Activated CD8-positive, alpha-beta T cell treated with anti-CD3 and anti-CD28 coated beads for 36 hours (primary cell): ENCODE measurements around the gene TCAP. TPM values are rescaled to one million over a fixed set of nuclear protein-coding genes. Genes with fewer than 3 reads are reported as not detected.

ENCODE experiments used
- ATAC-seq: fragments of 200-7000 bp; cut with Tn5 transposase; one replicate; pipeline ENCODE4 v1.10.0; 2021; ENCODE audit warnings: mild to moderate bottlenecking, moderate library complexity
- CTCF ChIA-PET: fragments of 350-600 bp; sonication (Branson Sonifier 250); formaldehyde crosslinking; loops from one replicate; lab custom pipeline; 2021; ENCODE audit warnings: antibody characterized with exemption; lab: Charles Lee
- POLR2A ChIA-PET: fragments of 350-600 bp; sonication (Branson Sonifier 250); formaldehyde crosslinking; loops from one replicate; lab custom pipeline; 2021; ENCODE audit warnings: antibody characterized with exemption; lab: Charles Lee
- DNase-seq: peaks from one replicate; pipeline ENCODE4 v3.0.0-alpha.2; 2020
- H3K27ac Mint-ChIP-seq: one replicate; pipeline ENCODE4 v1.8.0; 2021; ENCODE audit warnings: mild to moderate bottlenecking, mixed read lengths
- H3K27me3 Mint-ChIP-seq: one replicate; pipeline ENCODE4 v1.8.0; 2021; ENCODE audit warnings: mixed read lengths
- H3K36me3 Mint-ChIP-seq: one replicate; pipeline ENCODE4 v1.8.0; 2021; ENCODE audit warnings: low read depth, mixed read lengths
- H3K4me1 Mint-ChIP-seq: one replicate; pipeline ENCODE4 v1.8.0; 2021; ENCODE audit warnings: low read depth, mixed read lengths
- H3K4me3 Mint-ChIP-seq: one replicate; pipeline ENCODE4 v1.8.0; 2021; ENCODE audit warnings: mild to moderate bottlenecking, moderate library complexity, mixed read lengths
- H3K9me3 Mint-ChIP-seq: one replicate; pipeline ENCODE4 v1.8.0; 2021; ENCODE audit warnings: mixed read lengths
- intact Hi-C: fragments of 100-400 bp; cut with micrococcal nuclease; formaldehyde crosslinking; loops from one replicate; pipeline ENCODE4 v1.10.0; 2022
- total RNA-seq, 2 experiments: library from RNA; stranded (reverse); gene quantifications; one replicate each; pipeline ENCODE4 v1.2.3, GENCODE V29; 2021
- TF ChIP-seq, protein P1 (sequence below): fragments of 200-600 bp; IDR thresholded peaks from one replicate; pipeline ENCODE4 v1.8.0; 2022; ENCODE audit warnings: antibody characterized with exemption, mild to moderate bottlenecking

The TCAP gene, protein sequence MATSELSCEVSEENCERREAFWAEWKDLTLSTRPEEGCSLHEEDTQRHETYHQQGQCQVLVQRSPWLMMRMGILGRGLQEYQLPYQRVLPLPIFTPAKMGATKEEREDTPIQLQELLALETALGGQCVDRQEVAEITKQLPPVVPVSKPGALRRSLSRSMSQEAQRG
- total RNA-seq = 1 to 10 TPM in 1 of 2 experiments, under 1 TPM in 1; 0.95 to 1.3 TPM

DNA sequence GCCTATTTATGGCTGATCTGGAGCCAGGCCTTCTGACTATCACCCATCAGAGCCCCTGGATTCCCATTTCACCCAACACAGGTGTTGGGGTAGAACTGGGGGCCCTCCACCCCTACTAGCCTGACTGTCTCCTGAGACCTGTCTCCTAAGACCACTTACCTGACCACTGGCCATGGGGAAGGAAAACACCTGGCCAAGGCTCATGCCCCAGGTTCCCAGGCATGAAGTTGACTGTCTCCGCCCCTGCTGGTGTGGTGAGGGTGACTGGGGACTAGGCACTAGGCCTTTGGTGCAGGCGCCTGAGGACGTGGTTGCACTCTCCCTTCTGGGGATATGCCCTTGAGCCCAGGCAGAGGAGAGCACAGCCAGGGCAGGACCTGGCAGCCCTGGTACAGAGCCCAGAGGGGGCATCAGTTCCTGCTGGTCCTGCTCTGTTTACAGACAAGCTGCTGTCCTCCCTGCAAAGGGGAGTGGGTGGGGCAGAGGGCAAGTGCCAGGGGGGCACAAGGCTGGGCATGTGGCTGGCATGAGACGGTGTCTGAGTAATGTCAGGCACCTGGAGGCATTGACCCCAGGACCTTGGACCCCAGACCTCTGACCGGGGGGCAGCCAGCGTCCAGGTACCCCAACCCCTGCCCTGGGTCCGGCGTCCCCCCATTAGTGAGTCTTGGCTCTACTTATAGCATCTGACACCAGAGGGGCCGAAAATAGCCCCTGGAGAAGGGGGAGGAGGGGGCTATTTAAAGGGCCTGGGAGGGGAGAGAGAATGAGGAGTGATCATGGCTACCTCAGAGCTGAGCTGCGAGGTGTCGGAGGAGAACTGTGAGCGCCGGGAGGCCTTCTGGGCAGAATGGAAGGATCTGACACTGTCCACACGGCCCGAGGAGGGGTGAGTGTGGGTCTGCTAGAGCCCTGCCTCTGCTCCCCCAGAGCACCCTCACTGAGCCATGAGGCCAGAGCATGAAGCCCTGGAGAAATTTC lies at the start of gene TCAP:
Gene TCAP (plus strand): TSS at position 769 of the 981 bp plus-strand sequence. CDS start 11 bp downstream, at position 780.
- Mint-ChIP-seq H3K4me3 (no peak within 1 kb of the TSS), H3K27me3 (peaks cover 13% of the 10 kb centered on the region), H3K4me1 (peaks cover 7% of the 10 kb centered on the region), H3K9me3 (no peaks in the 10 kb centered on the region), H3K36me3 (no peaks in the 10 kb centered on the region), H3K27ac (no peak within 1 kb of the TSS)
- ChIA-PET POLR2A (interaction anchor here (1.8 to 2.1 kb wide), 2 partner anchors 12 to 15 kb away, joined by 5 to 7 read pairs; no protein-coding TSS in a partner anchor), CTCF (interaction anchor here (2.1 to 12.7 kb wide), 3 partner anchors 11 to 43 kb away, joined by 7 to 146 read pairs (median 132); no protein-coding TSS in a partner anchor)
- DNase-seq = no peak
- no peak for ATAC-seq
- intact Hi-C loops = no loop called here
- TF ChIP-seq, protein P1, sequence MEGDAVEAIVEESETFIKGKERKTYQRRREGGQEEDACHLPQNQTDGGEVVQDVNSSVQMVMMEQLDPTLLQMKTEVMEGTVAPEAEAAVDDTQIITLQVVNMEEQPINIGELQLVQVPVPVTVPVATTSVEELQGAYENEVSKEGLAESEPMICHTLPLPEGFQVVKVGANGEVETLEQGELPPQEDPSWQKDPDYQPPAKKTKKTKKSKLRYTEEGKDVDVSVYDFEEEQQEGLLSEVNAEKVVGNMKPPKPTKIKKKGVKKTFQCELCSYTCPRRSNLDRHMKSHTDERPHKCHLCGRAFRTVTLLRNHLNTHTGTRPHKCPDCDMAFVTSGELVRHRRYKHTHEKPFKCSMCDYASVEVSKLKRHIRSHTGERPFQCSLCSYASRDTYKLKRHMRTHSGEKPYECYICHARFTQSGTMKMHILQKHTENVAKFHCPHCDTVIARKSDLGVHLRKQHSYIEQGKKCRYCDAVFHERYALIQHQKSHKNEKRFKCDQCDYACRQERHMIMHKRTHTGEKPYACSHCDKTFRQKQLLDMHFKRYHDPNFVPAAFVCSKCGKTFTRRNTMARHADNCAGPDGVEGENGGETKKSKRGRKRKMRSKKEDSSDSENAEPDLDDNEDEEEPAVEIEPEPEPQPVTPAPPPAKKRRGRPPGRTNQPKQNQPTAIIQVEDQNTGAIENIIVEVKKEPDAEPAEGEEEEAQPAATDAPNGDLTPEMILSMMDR = no peak

DNA sequence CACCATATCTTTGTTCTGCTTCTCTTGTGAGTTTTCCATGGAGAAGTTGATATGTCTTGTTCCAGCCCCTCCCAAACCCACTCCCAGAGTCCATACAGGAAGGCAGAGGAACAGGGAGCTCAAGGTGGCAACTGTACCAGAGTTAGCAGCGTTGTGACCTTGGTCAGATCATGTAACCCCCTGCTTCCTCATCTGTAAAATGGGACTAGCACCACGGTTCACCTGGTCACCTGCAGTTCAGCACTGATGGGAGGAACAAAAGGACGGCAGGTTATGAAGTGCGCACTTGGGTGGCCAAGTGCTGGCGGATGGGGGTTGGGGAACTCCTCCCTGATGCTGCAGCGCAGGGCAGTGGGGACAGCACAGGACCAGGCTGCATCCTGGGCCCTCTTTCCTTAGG lies 49.7 kb upstream of the TCAP start:
- Mint-ChIP-seq H3K4me1 (no peaks in the 10 kb centered on the region), H3K36me3 (no peaks in the 10 kb centered on the region), H3K27ac (no peak overlapping the region), H3K27me3 (peaks cover 11% of the 10 kb centered on the region), H3K4me3 (no peak overlapping the region), H3K9me3 (no peaks in the 10 kb centered on the region)
- DNase-seq (no peak), ATAC-seq (no peak)
- CTCF ChIA-PET = interaction anchor here (1.0 to 4.5 kb wide), 3 partner anchors 7 to 39 kb away, joined by 3 to 33 read pairs (median 4); no protein-coding TSS in a partner anchor
- POLR2A ChIA-PET = interaction anchor here (1.4 kb wide), 1 partner anchor 10 kb away, joined by 3 read pairs; no protein-coding TSS in a partner anchor
- intact Hi-C loops = no loop called here
- TF ChIP-seq, protein P1 = no peak

DNA sequence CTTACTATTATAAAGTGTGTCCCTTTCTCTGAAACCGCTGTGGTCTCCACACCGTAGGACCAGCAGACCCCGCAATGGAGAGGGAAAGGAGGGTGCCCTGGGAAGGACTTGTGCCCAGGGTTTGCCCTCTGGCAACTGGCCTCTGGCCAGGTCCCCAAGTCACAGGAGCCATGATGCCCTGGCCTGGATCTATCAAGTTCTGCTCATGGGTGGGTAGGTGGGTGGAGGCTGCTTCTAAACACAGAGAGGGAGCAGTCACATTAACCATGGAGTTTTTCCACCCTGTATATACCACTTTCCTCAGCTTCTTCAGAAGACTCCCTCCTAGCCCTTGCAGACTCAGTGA lies 48.1 kb upstream of the TCAP start:
- TF ChIP-seq, protein P1 = no peak
- Mint-ChIP-seq H3K36me3 (no peaks in the 10 kb centered on the region), H3K4me3 (peak overlapping the region; percentile 62), H3K27me3 (peaks cover 9% of the 10 kb centered on the region), H3K4me1 (peaks cover 3% of the 10 kb centered on the region), H3K9me3 (no peaks in the 10 kb centered on the region), H3K27ac (no peak overlapping the region)
- POLR2A ChIA-PET = interaction anchor here (0.5 to 1.2 kb wide), 6 partner anchors 10 to 429 kb away, joined by 3 to 4 read pairs (median 3); partner anchors contain the start of gene NEUROD2
- CTCF ChIA-PET = interaction anchor here (0.9 to 10.5 kb wide), 5 partner anchors 8 to 138 kb away, joined by 3 to 161 read pairs (median 3); partner anchors contain the start of gene PNMT
- intact Hi-C loops = no loop called here
- ATAC-seq = no peak
- no peak for DNase-seq

DNA sequence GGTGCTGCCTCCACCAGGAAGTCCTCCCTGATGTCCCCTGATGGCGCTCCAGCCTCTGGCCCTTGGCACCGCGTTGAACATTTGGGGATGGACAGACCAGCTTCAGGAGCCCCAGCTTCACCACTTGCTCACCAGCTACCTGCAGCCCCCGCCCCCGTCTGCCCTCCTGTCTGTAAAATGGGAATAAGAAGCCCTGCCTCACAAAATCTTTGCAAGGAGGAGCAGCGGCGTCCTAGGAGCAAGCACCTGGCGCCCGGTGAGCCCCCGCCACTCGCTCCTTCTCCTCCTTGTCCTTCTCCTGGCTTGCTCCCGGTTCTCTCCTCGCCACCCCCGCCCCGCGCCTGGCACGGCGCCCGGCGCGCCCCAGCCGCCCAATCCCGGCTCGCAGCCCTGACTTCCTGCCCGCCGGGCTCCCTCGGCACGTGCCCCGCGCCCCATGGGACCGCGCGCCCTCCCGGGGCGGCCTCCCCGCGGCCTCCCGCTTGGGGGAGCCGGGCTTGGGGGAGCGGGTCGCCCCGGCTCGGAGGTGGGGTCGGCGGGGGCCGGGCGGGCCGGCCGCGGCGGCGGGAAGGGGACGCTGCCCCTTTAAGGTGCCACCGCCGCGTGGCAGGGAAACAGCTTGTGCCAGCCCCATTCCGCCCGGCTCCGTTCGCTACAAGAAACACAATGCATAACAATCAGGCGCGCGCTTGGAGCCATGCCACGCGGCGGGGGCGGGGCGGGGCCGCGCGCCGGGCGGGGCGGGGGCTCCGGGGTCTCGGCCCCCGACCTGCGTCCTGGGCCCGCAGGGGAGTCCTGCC lies 47.5 kb upstream of the TCAP start:
- DNase-seq (peak; percentile 59), ATAC-seq (peak; percentile 24)
- H3K4me3 Mint-ChIP-seq = peak overlapping the region; percentile 66
- intact Hi-C loops = no loop called here
- ChIA-PET CTCF (interaction anchor here (1.2 to 10.5 kb wide), 5 partner anchors 16 to 69 kb away, joined by 3 to 224 read pairs (median 109); partner anchors contain the start of genes PNMT and STARD3), POLR2A (interaction anchor here (0.5 to 1.5 kb wide), 8 partner anchors 10 to 429 kb away, joined by 3 to 5 read pairs (median 3); partner anchors contain the start of genes NEUROD2 and PSMD3)
- no peaks in the 10 kb centered on the region for H3K36me3 Mint-ChIP-seq
- H3K9me3 Mint-ChIP-seq = no peaks in the 10 kb centered on the region
- peaks cover 7% of the 10 kb centered on the region for H3K4me1 Mint-ChIP-seq
- H3K27ac Mint-ChIP-seq = peak overlapping the region; percentile 34
- peaks cover 9% of the 10 kb centered on the region for H3K27me3 Mint-ChIP-seq
- TF ChIP-seq, protein P1 = no peak
